ENCODE measurements around the gene METAP1D. TPM values are rescaled to one million over a fixed set of nuclear protein-coding genes. Genes with fewer than 3 reads are reported as not detected.
A peak's percentile ranks its signal among the peaks of the same experiment; 100 is the strongest.

Gene METAP1D
- total and polyA plus RNA-seq, 2 of the 4 experiments (the other 2 are of a cell fraction) = 3.4 to 5.5 TPM

GRCh38 chr2:172092716-172093415 lies 93.1 kb downstream of the METAP1D start:
- dilution Hi-C loops (cut with HindIII; ENCODE audit: low sequenced_read_pairs, unreplicated experiment) (no loop called here), intact Hi-C loops (cut with micrococcal nuclease) (no loop called here)

More at GRCh38 chr2:172092716-172093415, 93.1 kb downstream of the METAP1D start:
- Histone ChIP-seq H4K91ac (ENCODE audit: insufficient read depth, low read depth, low read length) (no peak overlapping the region), H4K20me1 (ENCODE audit: insufficient read depth, low read length) (peaks cover 8% of the 10 kb centered on the region; the same call in 1 of the 2 replicates), H3K23ac (ENCODE audit: low read depth, low read length) (no peak overlapping the region), H2BK120ac (ENCODE audit: low read depth, low read length) (no peak overlapping the region), H3K36me3 (ENCODE audit: control insufficient read depth, insufficient read depth, low read length) (no peaks in the 10 kb centered on the region), H3K56ac (ENCODE audit: extremely low read depth, insufficient read depth, low read length) (no peak overlapping the region), H3K4me1 (ENCODE audit: control insufficient read depth, insufficient read depth, low read length) (peaks cover 5% of the 10 kb centered on the region; the same call in 1 of the 2 replicates), H2BK20ac (ENCODE audit: low read depth, low read length) (no peak overlapping the region), H3K9ac (ENCODE audit: low read depth, low read length) (no peak overlapping the region), H3K27me3 (ENCODE audit: control insufficient read depth, insufficient read depth, low read length) (peaks cover 67% of the 10 kb centered on the region), H2AFZ (replicated peaks; ENCODE audit: low read length, poor library complexity) (no peak overlapping the region), H3K4me3 (ENCODE audit: insufficient read depth, low read depth, low read length) (no peak overlapping the region), H2AK9ac (replicated peaks; ENCODE audit: low read depth, low read length, poor library complexity) (no peak overlapping the region), H3K9me1 (ENCODE audit: insufficient read depth, low read length) (no peaks in the 10 kb centered on the region; the same call in 1 of the 2 replicates), H2BK15ac (ENCODE audit: low read depth, low read length) (no peak overlapping the region), H4K8ac (ENCODE audit: low read depth in 2 of 2, low read length in 2 of 2) (no peak overlapping the region), H3K27ac (ENCODE audit: insufficient read depth, low read length) (no peak overlapping the region), H2BK5ac (ENCODE audit: low read depth, low read length, poor library complexity, severe bottlenecking) (no peak overlapping the region), H4K5ac (ENCODE audit: low read depth, low read length) (no peak overlapping the region), H3K79me1 (ENCODE audit: low read depth in 1 of 2, low read length in 2 of 2) (no peaks in the 10 kb centered on the region), H3K18ac (ENCODE audit: low read depth, low read length) (no peak overlapping the region), H3K4me2 (ENCODE audit: low read depth, low read length) (peak overlapping the region; percentile 45; the same call in 1 of the 2 replicates), H3K14ac (replicated peaks; ENCODE audit: low read depth, low read length) (no peak overlapping the region), H3K9me3 (ENCODE audit: control insufficient read depth, insufficient read depth, low read length) (peaks cover 5% of the 10 kb centered on the region; the same call in 1 of the 2 replicates), H2AK5ac (ENCODE audit: low read depth, low read length) (no peak overlapping the region), H3K4ac (ENCODE audit: low read depth, low read length) (no peak overlapping the region)
- in situ Hi-C loops (cut with MboI; ENCODE audit: low sequenced_read_pairs) = no loop called here
- ChIA-PET POLR2A (ENCODE audit: unreplicated experiment) (no interaction called here), CTCF (interaction anchor here (0.6 to 2.3 kb wide), 2 partner anchors 34 to 351 kb away, joined by 4 to 5 read pairs; no protein-coding TSS in a partner anchor)
- WGBS, 2 experiments (ENCODE audit: extremely low coverage in 2 of 2, insufficient read length in 1 of 2) = 8% methylated on average over 4 of the region's 19 CpGs; no CpG with 5 or more reads in 1 of the 2 experiments
- no TSS peak for BruUV-seq (replicated peaks)
- ATAC-seq (ENCODE audit: low read depth) = no peak
- TF ChIP-seq RCOR1 (IDR thresholded peaks at IDR 0.05; ENCODE audit: insufficient replicate concordance, low read length) (no peak), MXI1 (IDR thresholded peaks at IDR 0.05; ENCODE audit: borderline replicate concordance, low read depth, low read length) (no peak)
- DNase-seq = no peak
